Panc1 (cell line): ENCODE measurements around the gene HS3ST3A1. TPM values are rescaled to one million over a fixed set of nuclear protein-coding genes. Genes with fewer than 3 reads are reported as not detected.

Source experiments
- ATAC-seq: fragments of 200-7000 bp; cut with Tn5 transposase; 2 replicates; pipeline ENCODE4 v1.9.1; 2020; ENCODE audit warnings: mild to moderate bottlenecking, moderate library complexity
- BruUV-seq: library from RNA; stranded (reverse); fragments of 400-500 nt; replicated peaks from 2 replicates; lab custom pipeline; 2021; lab: Mats Ljungman, UMichigan
- CTCF ChIA-PET: fragments of 300-600 bp; sonication (Branson Sonifier 250); formaldehyde crosslinking; loops from one replicate; lab custom pipeline; 2022; ENCODE audit warnings: antibody characterized with exemption; lab: Charles Lee
- POLR2A ChIA-PET: fragments of 300-600 bp; sonication (Branson Sonifier 250); formaldehyde crosslinking; loops from one replicate; lab custom pipeline; 2022; ENCODE audit warnings: antibody characterized with exemption; lab: Charles Lee
- DNase-seq: peaks from one replicate; pipeline ENCODE4 v3.0.0-alpha.2; 2010; ENCODE audit warnings: low read depth, low spot score
- H3K27ac ChIP-seq: 2 replicates; pipeline ENCODE4 v1.5.1; 2011; ENCODE audit warnings: mild to moderate bottlenecking, low read length, inconsistent platforms
- H3K27me3 ChIP-seq: fragments of 200-500 bp; sonication (Bioruptor generic); 2 replicates; pipeline ENCODE4 v1.6.0; 2014; ENCODE audit warnings: low read length, inconsistent platforms; ENCODE audit not compliant: control insufficient read depth, insufficient read depth
- H3K36me3 ChIP-seq: fragments of 200-500 bp; sonication (Bioruptor generic); 2 replicates; pipeline ENCODE4 v1.5.1; 2014; ENCODE audit warnings: inconsistent platforms, mild to moderate bottlenecking, low read length, moderate library complexity; ENCODE audit not compliant: control insufficient read depth, insufficient read depth
- H3K4me1 ChIP-seq: 2 replicates; pipeline ENCODE4 v1.5.1; 2011; ENCODE audit warnings: inconsistent platforms, mild to moderate bottlenecking, low read length, moderate library complexity; ENCODE audit not compliant: control insufficient read depth, insufficient read depth
- H3K4me3 ChIP-seq, 2 experiments: 2 replicates each; pipeline ENCODE4 v1.5.1; 2011 to 2012; ENCODE audit warnings: low read depth in 2 of 2, low read length in 2 of 2, mild to moderate bottlenecking in 2 of 2, inconsistent platforms in 1 of 2, moderate library complexity in 1 of 2
- H3K9me3 ChIP-seq: fragments of 200-500 bp; sonication (Bioruptor generic); 2 replicates; pipeline ENCODE4 v1.5.1; 2014; ENCODE audit warnings: low read depth, mild to moderate bottlenecking, inconsistent platforms, low read length, moderate library complexity; ENCODE audit not compliant: control insufficient read depth, insufficient read depth
- POLR2AphosphoS5 ChIP-seq: IDR thresholded peaks from 2 replicates; pipeline ENCODE4 v1.6.1; 2012; ENCODE audit warnings: mild to moderate bottlenecking, low read depth, low read length, moderate library complexity
- SIN3A ChIP-seq: IDR thresholded peaks from 2 replicates; pipeline ENCODE4 v1.6.1; 2012; ENCODE audit warnings: low read depth, mild to moderate bottlenecking, low read length, moderate library complexity, borderline replicate concordance; ENCODE audit not compliant: insufficient read depth
- TCF7L2 ChIP-seq: IDR thresholded peaks from 2 replicates; pipeline ENCODE4 v1.6.1; 2011; ENCODE audit warnings: mild to moderate bottlenecking, low read depth, low read length, inconsistent platforms
- in situ Hi-C: cut with HindIII; loops from 2 replicates; pipeline ENCODE4 v1.10.0; 2016; ENCODE audit warnings: low sequenced_read_pairs, low pct_unique_long_range_greater_than_20kb
- intact Hi-C: fragments of 100-400 bp; cut with micrococcal nuclease; formaldehyde crosslinking; loops from one replicate; pipeline ENCODE4 v1.10.0; 2022; ENCODE audit not compliant: unreplicated experiment
- total RNA-seq: library from RNA; stranded (reverse); gene quantifications from one replicate; pipeline ENCODE4 v1.2.1, GENCODE V29; 2021; ENCODE audit not compliant: unreplicated experiment
- TF ChIP-seq, protein P1 (sequence below), 2 experiments: IDR thresholded peaks; 2 replicates each; pipeline ENCODE4 v1.6.1; 2011 to 2012; ENCODE audit warnings: low read depth in 2 of 2, control low read depth in 1 of 2, low read length in 1 of 2, mild to moderate bottlenecking in 1 of 2, moderate library complexity in 1 of 2; ENCODE audit not compliant: insufficient read depth in 1 of 2
- TF ChIP-seq, protein P2 (sequence below): fragments of 450-650 bp; IDR thresholded peaks from 2 replicates; pipeline ENCODE4 v1.5.1; 2017; ENCODE audit warnings: mild to moderate bottlenecking

Gene HS3ST3A1
- total RNA-seq, 1 experiment from 2014 or later, result 0.31 TPM

DNA sequence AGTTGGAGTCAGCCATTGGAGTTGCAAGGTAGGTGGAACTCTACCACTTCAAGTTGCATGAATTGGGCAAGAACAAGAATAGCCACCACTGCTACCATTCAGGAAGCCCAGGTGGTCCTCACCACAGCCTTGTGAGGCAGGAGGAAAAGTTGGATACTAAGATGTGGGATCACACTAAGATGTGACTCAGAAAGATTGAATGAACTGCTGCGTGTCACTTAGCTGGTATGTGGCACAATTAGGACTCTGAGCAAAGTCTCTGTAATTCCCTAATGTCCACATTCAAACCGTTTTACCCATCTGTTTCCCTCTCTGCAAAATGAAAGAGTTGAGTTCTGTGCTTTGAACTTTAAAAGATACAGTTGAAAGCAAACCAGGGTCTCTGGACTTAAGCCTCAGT lies 44.7 kb upstream of the HS3ST3A1 start:
- DNase-seq (no peak), ATAC-seq (no peak)
- ChIA-PET CTCF (no interaction called here), POLR2A (no interaction called here)
- in situ Hi-C loops, result no loop called here
- Histone ChIP-seq H3K4me1 (no peaks in the 10 kb centered on the region), H3K9me3 (no peaks in the 10 kb centered on the region), H3K27me3 (no peaks in the 10 kb centered on the region), H3K27ac (no peak overlapping the region), H3K36me3 (no peaks in the 10 kb centered on the region), H3K4me3 (no peak overlapping the region)
- BruUV-seq, result no TSS peak
- no peak for TF ChIP-seq SIN3A
- intact Hi-C loops, result no loop called here

DNA sequence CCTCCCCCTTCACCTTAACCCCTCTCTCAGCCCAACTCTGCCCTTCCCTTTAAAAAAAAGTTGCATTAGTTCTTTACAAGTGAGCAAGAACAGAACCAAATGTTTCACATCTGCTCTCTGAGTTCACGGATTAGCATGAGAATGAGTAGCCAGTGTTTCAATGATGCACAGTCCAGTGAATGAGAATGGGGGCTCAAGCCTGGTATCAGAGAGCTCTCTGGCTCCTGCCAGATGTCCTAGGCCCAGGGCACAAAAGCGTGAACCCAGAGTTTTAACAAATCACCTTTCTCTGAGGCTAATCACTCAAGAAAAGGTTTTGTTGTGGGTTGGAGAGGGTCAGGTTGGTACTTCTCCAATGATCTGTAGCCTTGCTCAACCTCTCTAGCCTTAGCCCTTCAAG lies 41.5 kb upstream of the HS3ST3A1 start:
- H3K9me3 ChIP-seq, result no peaks in the 10 kb centered on the region
- ATAC-seq, result no peak
- TF ChIP-seq, protein P1, sequence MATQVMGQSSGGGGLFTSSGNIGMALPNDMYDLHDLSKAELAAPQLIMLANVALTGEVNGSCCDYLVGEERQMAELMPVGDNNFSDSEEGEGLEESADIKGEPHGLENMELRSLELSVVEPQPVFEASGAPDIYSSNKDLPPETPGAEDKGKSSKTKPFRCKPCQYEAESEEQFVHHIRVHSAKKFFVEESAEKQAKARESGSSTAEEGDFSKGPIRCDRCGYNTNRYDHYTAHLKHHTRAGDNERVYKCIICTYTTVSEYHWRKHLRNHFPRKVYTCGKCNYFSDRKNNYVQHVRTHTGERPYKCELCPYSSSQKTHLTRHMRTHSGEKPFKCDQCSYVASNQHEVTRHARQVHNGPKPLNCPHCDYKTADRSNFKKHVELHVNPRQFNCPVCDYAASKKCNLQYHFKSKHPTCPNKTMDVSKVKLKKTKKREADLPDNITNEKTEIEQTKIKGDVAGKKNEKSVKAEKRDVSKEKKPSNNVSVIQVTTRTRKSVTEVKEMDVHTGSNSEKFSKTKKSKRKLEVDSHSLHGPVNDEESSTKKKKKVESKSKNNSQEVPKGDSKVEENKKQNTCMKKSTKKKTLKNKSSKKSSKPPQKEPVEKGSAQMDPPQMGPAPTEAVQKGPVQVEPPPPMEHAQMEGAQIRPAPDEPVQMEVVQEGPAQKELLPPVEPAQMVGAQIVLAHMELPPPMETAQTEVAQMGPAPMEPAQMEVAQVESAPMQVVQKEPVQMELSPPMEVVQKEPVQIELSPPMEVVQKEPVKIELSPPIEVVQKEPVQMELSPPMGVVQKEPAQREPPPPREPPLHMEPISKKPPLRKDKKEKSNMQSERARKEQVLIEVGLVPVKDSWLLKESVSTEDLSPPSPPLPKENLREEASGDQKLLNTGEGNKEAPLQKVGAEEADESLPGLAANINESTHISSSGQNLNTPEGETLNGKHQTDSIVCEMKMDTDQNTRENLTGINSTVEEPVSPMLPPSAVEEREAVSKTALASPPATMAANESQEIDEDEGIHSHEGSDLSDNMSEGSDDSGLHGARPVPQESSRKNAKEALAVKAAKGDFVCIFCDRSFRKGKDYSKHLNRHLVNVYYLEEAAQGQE (IDR thresholded peaks at IDR 0.05; ENCODE audit: insufficient read depth in 1 of 2, low read depth in 2 of 2, low read length in 1 of 2), result no peak
- TF ChIP-seq SIN3A (no peak), POLR2AphosphoS5 (no peak), TCF7L2 (no peak)
- TF ChIP-seq, protein P2, sequence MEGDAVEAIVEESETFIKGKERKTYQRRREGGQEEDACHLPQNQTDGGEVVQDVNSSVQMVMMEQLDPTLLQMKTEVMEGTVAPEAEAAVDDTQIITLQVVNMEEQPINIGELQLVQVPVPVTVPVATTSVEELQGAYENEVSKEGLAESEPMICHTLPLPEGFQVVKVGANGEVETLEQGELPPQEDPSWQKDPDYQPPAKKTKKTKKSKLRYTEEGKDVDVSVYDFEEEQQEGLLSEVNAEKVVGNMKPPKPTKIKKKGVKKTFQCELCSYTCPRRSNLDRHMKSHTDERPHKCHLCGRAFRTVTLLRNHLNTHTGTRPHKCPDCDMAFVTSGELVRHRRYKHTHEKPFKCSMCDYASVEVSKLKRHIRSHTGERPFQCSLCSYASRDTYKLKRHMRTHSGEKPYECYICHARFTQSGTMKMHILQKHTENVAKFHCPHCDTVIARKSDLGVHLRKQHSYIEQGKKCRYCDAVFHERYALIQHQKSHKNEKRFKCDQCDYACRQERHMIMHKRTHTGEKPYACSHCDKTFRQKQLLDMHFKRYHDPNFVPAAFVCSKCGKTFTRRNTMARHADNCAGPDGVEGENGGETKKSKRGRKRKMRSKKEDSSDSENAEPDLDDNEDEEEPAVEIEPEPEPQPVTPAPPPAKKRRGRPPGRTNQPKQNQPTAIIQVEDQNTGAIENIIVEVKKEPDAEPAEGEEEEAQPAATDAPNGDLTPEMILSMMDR, result no peak
- CTCF ChIA-PET, result no interaction called here
- intact Hi-C loops, result no loop called here
- H3K36me3 ChIP-seq, result no peaks in the 10 kb centered on the region
- H3K27me3 ChIP-seq, result no peaks in the 10 kb centered on the region
- H3K4me1 ChIP-seq, result no peaks in the 10 kb centered on the region
- in situ Hi-C loops, result no loop called here
- no peak overlapping the region for H3K27ac ChIP-seq
- BruUV-seq, result no TSS peak
- H3K4me3 ChIP-seq, result no peak overlapping the region
- no peak for DNase-seq
- POLR2A ChIA-PET, result no interaction called here

DNA sequence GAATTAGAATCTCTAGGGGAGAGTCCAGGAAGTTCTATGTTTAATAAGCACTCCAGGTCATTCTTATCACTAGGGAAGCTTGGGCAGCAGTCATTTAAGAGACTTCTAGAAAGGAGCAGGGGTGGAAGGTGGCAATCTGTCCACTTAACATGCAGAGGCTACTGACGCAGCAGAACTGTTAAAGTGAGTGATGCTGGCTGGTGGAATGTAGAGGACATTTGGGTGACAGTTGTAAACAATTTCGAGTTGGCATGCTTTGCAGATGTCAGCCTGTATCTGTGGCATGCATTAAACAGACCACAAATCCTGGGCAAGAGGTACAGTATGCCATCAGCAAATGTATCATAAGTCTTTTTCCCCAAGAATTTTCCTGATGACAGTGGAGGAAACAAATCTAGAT lies 40.5 kb upstream of the HS3ST3A1 start:
- CTCF ChIA-PET, result no interaction called here

More for the DNA sequence above, 40.5 kb upstream of the HS3ST3A1 start:
- ATAC-seq (no peak), DNase-seq (no peak)
- H3K4me1 ChIP-seq, result no peaks in the 10 kb centered on the region
- TF ChIP-seq TCF7L2, result no peak
- TF ChIP-seq, protein P1 (IDR thresholded peaks at IDR 0.05; ENCODE audit: insufficient read depth in 1 of 2, low read depth in 2 of 2, low read length in 1 of 2), result no peak
- TF ChIP-seq SIN3A, result no peak
- TF ChIP-seq, protein P2, result no peak
- TF ChIP-seq POLR2AphosphoS5, result no peak
- POLR2A ChIA-PET, result no interaction called here
- H3K27me3 ChIP-seq, result no peaks in the 10 kb centered on the region
- BruUV-seq, result no TSS peak
- in situ Hi-C loops, result no loop called here
- no peak overlapping the region for H3K27ac ChIP-seq
- intact Hi-C loops, result no loop called here
- no peaks in the 10 kb centered on the region for H3K9me3 ChIP-seq
- H3K4me3 ChIP-seq, result no peak overlapping the region
- no peaks in the 10 kb centered on the region for H3K36me3 ChIP-seq
